Thyroid gland (tissue), 4 donors: Measurements from ENCODE around the gene OR2T34.

ENCODE experiments used
- POLR2A ChIP-seq, 2 donors: fragments of 450-650 bp; IDR thresholded peaks; one replicate each; pipeline ENCODE4 v1.6.1; 2017; ENCODE audit warnings: antibody characterized with exemption in 2 of 2, mild to moderate bottlenecking in 2 of 2, moderate library complexity in 1 of 2
- TF ChIP-seq, protein P1 (sequence below), 6 experiments: fragments of 200-600 bp in 3 of 6; fragments of 450-650 bp in 3 of 6; sonication (generic) in 3 of 6; IDR thresholded peaks; one replicate each; pipeline ENCODE4 v1.5.1; 2016 to 2019; ENCODE audit warnings: antibody characterized with exemption in 6 of 6, mild to moderate bottlenecking in 2 of 6, inconsistent platforms in 1 of 6, moderate library complexity in 1 of 6

DNA sequence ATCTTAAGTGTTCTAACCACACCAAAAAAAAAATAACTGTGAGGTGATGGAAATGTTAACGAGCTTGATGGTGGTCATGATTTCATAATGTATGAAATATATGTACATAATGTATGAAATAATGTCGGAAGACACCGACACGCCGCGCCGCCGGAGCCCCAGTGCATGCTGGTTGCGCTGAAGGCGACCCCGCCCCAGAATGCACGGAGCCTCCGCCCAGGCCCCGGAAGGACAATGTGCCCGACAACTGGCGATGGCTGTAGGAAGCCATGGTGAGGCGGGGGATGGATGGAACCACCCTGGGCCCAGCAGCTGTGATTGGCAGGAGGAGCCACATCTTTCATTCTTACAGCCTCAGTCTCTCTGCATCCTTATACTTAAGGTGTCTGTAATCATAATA lies 15.5 kb upstream of the OR2T34 start:
- TF ChIP-seq, protein P1, sequence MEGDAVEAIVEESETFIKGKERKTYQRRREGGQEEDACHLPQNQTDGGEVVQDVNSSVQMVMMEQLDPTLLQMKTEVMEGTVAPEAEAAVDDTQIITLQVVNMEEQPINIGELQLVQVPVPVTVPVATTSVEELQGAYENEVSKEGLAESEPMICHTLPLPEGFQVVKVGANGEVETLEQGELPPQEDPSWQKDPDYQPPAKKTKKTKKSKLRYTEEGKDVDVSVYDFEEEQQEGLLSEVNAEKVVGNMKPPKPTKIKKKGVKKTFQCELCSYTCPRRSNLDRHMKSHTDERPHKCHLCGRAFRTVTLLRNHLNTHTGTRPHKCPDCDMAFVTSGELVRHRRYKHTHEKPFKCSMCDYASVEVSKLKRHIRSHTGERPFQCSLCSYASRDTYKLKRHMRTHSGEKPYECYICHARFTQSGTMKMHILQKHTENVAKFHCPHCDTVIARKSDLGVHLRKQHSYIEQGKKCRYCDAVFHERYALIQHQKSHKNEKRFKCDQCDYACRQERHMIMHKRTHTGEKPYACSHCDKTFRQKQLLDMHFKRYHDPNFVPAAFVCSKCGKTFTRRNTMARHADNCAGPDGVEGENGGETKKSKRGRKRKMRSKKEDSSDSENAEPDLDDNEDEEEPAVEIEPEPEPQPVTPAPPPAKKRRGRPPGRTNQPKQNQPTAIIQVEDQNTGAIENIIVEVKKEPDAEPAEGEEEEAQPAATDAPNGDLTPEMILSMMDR (IDR thresholded peaks at IDR 0.05), result no peak
- no peak for TF ChIP-seq POLR2A (IDR thresholded peaks at IDR 0.05)
